GM04504 (cell line): ENCODE measurements around the gene RASA4B.
A peak's percentile ranks its signal among the peaks of the same experiment; 100 is the strongest.
"Not testable (repeated sequence)": the region's sequence is repeated elsewhere in the genome, so short reads cannot be mapped to it uniquely, and the experiment has no call there.

Experiments
- DNase-seq: peaks from one replicate; pipeline ENCODE4 v3.0.0-alpha.2; 2012; ENCODE audit warnings: low read depth

Gene RASA4B

GRCh38 chr7:102517550-102518147 lies at the start of gene RASA4B:
Gene RASA4B, minus strand, starts transcription at chr7:102517777. Its CDS starts 67 bp downstream, at chr7:102517710.
- not testable (repeated sequence) for DNase-seq

GRCh38 chr7:102550808-102551422 lies 33.3 kb upstream of the RASA4B start, which contains the start of gene SPDYE2:
Gene SPDYE2, plus strand, starts transcription at chr7:102551226. Its CDS starts 2,030 bp downstream, at chr7:102553256.
- DNase-seq: not testable (repeated sequence)

- DNase-seq: not testable (repeated sequence)
Measured at GRCh38 chr7:102546353-102546752, 28.8 kb upstream of the RASA4B start.

- DNase-seq: not testable (repeated sequence)
Measured at GRCh38 chr7:102545288-102545687, 27.7 kb upstream of the RASA4B start.

DNA sequence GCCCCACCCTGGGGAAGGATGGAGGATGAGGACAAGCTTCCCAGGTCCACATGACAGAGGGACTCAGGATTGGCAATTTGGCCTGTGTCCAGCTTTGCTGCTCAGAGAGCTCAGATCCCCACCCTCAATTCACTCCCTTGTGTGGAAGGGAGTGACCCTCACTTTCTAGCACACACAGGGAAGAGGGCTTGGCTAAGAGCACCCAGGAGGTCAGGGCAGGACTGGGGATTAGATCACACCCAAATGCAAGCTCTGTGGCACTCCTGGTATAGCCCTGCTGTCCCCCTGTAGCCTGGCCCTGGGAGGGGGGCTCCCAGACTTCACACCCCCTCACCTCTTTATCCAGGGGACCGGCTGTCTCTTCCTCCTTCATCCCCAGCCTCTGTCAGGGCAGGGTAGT lies 26.8 kb upstream of the RASA4B start:
- DNase-seq: not testable (repeated sequence)

DNA sequence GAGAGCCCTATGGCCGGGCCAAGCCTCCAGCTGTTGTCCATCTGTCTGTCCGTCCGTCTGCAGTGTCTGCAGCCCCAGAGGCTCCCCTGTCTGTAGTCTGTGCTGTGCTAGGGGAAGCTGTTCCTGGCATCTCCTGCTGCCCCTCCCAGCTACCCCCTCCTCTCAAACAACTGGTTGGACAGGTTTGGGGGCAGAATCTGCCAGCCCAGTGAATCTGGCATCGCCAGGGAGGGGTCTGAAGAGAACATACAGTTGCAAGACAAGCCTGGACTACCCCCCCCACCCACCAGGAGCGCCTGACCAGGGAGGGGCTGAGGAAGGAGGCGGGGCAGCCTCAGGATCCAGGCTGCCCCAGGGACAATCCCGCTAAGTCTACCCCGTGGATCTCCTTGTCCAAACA lies 26.0 kb upstream of the RASA4B start, which contains the start of gene UPK3BL2:
Gene UPK3BL2, minus strand, starts transcription at position 101 of the 400 bp plus-strand sequence. Its CDS starts 60 bp downstream, at position 41.
- not testable (repeated sequence) for DNase-seq

- not testable (repeated sequence) for DNase-seq
Measured at GRCh38 chr7:102542771-102543170, 25.2 kb upstream of the RASA4B start.

GRCh38 chr7:102542083-102542482 lies 24.5 kb upstream of the RASA4B start:
- DNase-seq: not testable (repeated sequence)

DNA sequence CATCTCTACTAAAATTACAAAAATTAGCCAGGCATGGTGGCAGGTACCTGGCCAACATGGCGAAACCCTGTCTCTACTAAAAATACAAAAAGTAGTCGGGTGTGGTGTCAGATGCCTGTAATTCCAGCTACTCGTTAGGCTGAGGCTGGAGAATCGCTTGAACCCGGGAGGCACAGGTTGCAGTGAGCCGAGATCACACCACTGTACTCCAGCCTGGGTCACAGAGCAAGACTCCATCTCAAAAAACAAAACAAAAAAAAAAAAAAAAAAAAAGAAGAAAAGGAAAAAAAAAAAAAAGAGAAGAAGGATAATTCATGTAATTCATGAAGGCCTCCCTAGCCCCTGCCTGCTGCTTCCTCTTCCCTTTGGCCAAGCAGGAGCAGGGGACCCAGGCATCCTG lies 23.0 kb upstream of the RASA4B start:
- not testable (repeated sequence) for DNase-seq

GRCh38 chr7:102535062-102535615 lies 17.6 kb upstream of the RASA4B start:
- DNase-seq: not testable (repeated sequence)

DNA sequence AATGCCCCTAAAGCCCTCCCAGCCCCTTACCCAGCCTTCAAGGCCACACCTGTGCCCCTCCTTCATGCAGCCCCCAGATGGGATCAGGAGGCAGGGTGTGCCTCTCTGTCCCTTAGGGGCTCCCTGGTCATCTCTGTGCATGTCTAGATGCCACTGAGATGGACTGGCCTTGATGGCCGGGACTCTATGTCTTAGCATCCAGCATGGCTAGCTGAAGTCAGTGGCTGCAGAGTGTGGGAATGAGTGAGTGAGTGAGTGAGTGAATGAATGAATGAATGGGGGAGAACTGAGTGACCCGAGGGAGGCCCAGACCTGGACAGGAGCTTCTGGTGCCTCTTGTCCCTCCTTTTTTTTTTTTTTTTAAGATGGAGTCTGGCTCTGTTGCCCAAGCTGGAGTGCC lies 14.6 kb upstream of the RASA4B start:
- not testable (repeated sequence) for DNase-seq

- not testable (repeated sequence) for DNase-seq
Measured at GRCh38 chr7:102531583-102531982, 14.0 kb upstream of the RASA4B start.

- not testable (repeated sequence) for DNase-seq
Measured at GRCh38 chr7:102527822-102528793, 10.5 kb upstream of the RASA4B start.

GRCh38 chr7:102527182-102527581 lies 9.6 kb upstream of the RASA4B start:
- DNase-seq: not testable (repeated sequence)

DNA sequence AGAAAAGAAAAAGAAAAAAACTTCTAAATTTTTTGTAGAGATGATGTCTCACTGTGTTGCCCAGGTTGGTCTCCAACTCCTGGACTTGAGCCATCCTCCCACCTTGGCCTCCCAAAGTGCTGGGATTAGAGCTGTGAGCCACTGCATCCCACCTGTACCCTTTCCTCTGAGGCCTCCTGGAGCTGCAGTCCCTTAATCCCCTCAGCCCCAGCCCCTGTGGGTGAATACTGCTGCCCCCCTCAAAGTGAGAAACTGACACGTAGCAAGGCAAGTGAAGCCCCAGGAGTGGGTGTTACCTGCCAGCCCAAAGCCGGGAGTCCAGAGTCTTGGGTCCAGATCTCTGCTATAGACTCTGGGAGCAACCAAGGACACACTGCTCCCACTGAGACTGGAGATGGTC lies 7.2 kb upstream of the RASA4B start:
- DNase-seq: not testable (repeated sequence)

- DNase-seq: not testable (repeated sequence)
Measured at GRCh38 chr7:102520797-102521196, 3.2 kb upstream of the RASA4B start.

GRCh38 chr7:102516951-102517350 lies 626 bp downstream of the RASA4B start:
- not testable (repeated sequence) for DNase-seq

DNA sequence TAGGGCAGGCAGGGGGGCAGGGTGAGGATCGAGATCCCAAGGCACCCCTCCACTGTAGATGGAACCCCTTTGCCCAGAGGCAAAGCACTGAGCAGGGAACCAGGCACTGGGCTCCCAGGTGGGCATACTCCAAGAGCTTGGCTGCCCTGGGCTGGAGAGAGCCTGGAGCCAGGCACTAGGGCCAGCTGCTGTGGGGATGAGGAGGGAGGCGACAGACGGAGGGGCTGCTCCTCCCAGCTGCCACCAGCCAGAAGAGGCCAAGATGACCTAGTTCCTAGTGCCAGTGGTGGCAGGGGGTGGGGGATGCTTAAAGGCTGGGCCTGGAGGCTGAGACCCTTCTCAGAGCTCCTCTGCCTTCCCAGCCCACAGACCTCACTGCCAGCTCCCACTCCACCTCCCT lies 1.7 kb downstream of the RASA4B start:
- not testable (repeated sequence) for DNase-seq

- not testable (repeated sequence) for DNase-seq
Measured at GRCh38 chr7:102514881-102515721, 2.5 kb downstream of the RASA4B start.

GRCh38 chr7:102512642-102513221 lies 4.8 kb downstream of the RASA4B start:
- peak; percentile 32 for DNase-seq
